ENCODE results near the gene DNAAF1.

GRCh38 chr16:84182104-84182503, 37.0 kb downstream of the DNAAF1 start:
- no peak for TF ChIP-seq POLR2A (IDR thresholded peaks at IDR 0.05)
- no peak for TF ChIP-seq CTCF (IDR thresholded peaks at IDR 0.05)

All from heart left ventricle (tissue), 13 donors.